Uterus (tissue), 4 donors: Measurements from ENCODE around the gene PYGB. TPM values are rescaled to one million over a fixed set of nuclear protein-coding genes. Genes with fewer than 3 reads are reported as not detected.
A peak's percentile ranks its signal among the peaks of the same experiment; 100 is the strongest.

Experiments
- DNase-seq, 2 donors: peaks; one replicate each; pipeline ENCODE4 v3.0.0-alpha.2; 2019 to 2020
- H3K27ac ChIP-seq, 2 donors: fragments of 200-600 bp; sonication (generic); 1 replicate in 1 of 2; 2 replicates in 1 of 2; pipeline ENCODE4 v1.5.1; 2016 to 2018
- H3K27me3 ChIP-seq, 2 donors: fragments of 200-600 bp; sonication (generic); one replicate each; pipeline ENCODE4 v1.5.1; 2018 to 2019; ENCODE audit warnings: control low read depth in 1 of 2
- H3K36me3 ChIP-seq, 2 donors: fragments of 200-600 bp; sonication (generic); one replicate each; pipeline ENCODE4 v1.5.1; 2019; ENCODE audit warnings: control low read depth in 1 of 2
- H3K4me1 ChIP-seq, 2 donors: fragments of 200-600 bp; sonication (generic); one replicate each; pipeline ENCODE4 v1.5.1; 2018 to 2019; ENCODE audit warnings: control low read depth in 1 of 2
- H3K4me3 ChIP-seq, 2 donors: fragments of 200-600 bp; sonication (generic); 1 replicate in 1 of 2; 2 replicates in 1 of 2; pipeline ENCODE4 v1.5.1; 2018 to 2019; ENCODE audit warnings: mild to moderate bottlenecking in 1 of 2
- H3K9me3 ChIP-seq, 2 donors: fragments of 200-600 bp; sonication (generic); one replicate each; pipeline ENCODE4 v1.5.1; 2019; ENCODE audit warnings: control low read depth in 1 of 2
- POLR2A ChIP-seq, 2 donors: fragments of 450-650 bp; IDR thresholded peaks; one replicate each; pipeline ENCODE4 v1.6.1; 2016; ENCODE audit warnings: antibody characterized with exemption in 2 of 2, mild to moderate bottlenecking in 1 of 2, moderate library complexity in 1 of 2
- intact Hi-C: fragments of 100-400 bp; cut with DNase I; formaldehyde crosslinking; loops from one replicate; pipeline ENCODE4 v1.15.1; 2023; ENCODE audit warnings: low total_unique reads
- total RNA-seq, 4 donors: library from RNA; depleted of rRNA in 3 of 4; stranded (reverse); fragments of >200 nt in 3 of 4; gene quantifications; one replicate each; pipeline versions ENCODE4 v1.1.0 to v1.2.4, GENCODE V29; 2014 to 2023
- TF ChIP-seq, protein P1 (sequence below), 4 experiments: fragments of 200-600 bp in 2 of 4; fragments of 450-650 bp in 2 of 4; sonication (generic) in 2 of 4; IDR thresholded peaks; one replicate each; pipeline ENCODE4 v1.5.1; 2016 to 2019; ENCODE audit warnings: antibody characterized with exemption in 4 of 4, mild to moderate bottlenecking in 2 of 4, moderate library complexity in 1 of 4
- donor health status: DM: yes; HTN: yes; CAD: no.

The PYGB gene
- total RNA-seq, 4 donors from 2014 or later, result 26.2 to 87.9 (median 49.8) TPM

DNA sequence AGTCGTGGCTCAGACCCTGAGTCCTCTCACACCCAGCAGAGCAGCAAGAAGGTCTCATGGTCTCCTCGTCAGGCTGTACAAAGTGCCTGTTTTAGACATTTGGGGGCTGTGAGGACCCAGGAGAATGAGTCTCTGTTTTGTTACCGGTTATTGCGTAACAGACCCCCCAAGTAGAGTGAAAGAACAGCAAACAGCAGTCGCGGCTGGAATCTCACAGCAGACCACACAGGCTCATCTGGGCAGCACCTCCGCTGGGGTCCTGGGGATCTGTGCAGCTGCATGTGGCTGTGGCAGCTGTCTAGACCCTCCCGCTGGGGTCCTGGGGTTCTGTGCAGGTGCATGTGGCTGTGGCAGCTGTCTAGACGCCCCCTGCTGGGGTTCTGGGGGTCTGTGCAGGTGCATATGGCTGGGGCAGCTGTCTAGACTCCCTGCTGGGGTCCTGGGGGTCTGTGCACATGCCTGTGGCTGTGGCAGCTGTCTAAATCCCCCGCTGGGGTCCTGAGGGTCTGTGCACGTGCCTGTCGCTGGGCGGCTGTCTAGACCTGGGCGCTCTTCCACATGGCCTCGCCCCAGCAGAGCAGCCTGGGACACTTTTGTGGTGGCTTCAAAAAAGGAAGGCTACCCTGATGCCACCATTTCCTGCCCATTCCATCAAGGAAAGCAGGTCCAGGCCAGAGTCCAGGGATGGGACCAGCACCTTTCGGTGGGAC, 27.7 kb upstream of the PYGB start:
- peak in 1 of 2 donors; percentile 13 for DNase-seq
- Histone ChIP-seq H3K27me3 (no peaks in the 10 kb centered on the region), H3K4me3 (no peak overlapping the region), H3K36me3 (no peaks in the 10 kb centered on the region), H3K27ac (no peak overlapping the region), H3K4me1 (no peaks in the 10 kb centered on the region), H3K9me3 (no peaks in the 10 kb centered on the region)
- intact Hi-C loops, result no loop called here
- no peak for TF ChIP-seq POLR2A (IDR thresholded peaks at IDR 0.05)
- TF ChIP-seq, protein P1, sequence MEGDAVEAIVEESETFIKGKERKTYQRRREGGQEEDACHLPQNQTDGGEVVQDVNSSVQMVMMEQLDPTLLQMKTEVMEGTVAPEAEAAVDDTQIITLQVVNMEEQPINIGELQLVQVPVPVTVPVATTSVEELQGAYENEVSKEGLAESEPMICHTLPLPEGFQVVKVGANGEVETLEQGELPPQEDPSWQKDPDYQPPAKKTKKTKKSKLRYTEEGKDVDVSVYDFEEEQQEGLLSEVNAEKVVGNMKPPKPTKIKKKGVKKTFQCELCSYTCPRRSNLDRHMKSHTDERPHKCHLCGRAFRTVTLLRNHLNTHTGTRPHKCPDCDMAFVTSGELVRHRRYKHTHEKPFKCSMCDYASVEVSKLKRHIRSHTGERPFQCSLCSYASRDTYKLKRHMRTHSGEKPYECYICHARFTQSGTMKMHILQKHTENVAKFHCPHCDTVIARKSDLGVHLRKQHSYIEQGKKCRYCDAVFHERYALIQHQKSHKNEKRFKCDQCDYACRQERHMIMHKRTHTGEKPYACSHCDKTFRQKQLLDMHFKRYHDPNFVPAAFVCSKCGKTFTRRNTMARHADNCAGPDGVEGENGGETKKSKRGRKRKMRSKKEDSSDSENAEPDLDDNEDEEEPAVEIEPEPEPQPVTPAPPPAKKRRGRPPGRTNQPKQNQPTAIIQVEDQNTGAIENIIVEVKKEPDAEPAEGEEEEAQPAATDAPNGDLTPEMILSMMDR (IDR thresholded peaks at IDR 0.05), result peak in 1 of 4 experiments; percentile 6

DNA sequence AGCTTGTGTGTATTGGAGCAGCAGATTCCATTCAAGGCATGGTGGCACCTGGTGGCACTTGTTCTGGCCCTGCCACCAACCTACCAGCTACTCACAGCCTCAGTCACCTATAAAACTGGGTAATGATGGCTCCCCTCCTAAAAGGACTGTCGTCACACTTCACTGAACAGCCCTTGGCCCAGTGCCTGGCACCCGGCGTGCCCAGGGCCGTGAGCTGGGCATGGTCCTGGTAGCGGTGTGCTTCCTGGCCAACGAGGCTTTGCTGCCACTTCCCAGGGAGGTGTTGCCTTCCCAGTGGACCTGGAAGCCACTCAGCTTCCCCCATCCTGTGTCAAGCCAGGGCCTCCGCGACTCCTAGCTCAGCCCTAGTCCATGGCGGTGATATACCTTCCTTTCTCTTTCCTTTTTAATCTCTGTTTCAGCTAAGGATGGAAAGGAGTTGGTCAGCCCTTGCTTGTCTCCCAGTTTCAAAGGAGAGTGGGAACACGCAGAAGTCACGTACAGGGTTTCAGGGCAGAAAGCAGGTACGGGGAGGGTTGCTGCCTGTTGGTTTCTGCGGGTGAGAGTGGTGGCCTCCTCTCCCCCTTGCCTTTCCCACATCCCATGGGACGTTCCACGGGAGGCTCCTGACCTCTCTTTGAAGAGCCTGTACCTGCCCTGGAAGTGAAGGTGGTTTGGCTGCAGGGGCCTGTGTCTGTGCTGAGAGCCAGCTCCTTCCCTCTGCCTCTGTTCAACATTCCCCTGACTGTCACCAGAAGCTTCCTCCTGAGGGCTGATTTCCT, 26.9 kb upstream of the PYGB start:
- Histone ChIP-seq H3K27ac (no peak overlapping the region), H3K4me3 (no peak overlapping the region), H3K27me3 (no peaks in the 10 kb centered on the region), H3K36me3 (no peaks in the 10 kb centered on the region), H3K4me1 (no peaks in the 10 kb centered on the region), H3K9me3 (no peaks in the 10 kb centered on the region)
- TF ChIP-seq POLR2A (IDR thresholded peaks at IDR 0.05), result no peak
- TF ChIP-seq, protein P1 (IDR thresholded peaks at IDR 0.05), result no peak
- intact Hi-C loops, result no loop called here
- peak in 1 of 2 donors; percentile 8 for DNase-seq

DNA sequence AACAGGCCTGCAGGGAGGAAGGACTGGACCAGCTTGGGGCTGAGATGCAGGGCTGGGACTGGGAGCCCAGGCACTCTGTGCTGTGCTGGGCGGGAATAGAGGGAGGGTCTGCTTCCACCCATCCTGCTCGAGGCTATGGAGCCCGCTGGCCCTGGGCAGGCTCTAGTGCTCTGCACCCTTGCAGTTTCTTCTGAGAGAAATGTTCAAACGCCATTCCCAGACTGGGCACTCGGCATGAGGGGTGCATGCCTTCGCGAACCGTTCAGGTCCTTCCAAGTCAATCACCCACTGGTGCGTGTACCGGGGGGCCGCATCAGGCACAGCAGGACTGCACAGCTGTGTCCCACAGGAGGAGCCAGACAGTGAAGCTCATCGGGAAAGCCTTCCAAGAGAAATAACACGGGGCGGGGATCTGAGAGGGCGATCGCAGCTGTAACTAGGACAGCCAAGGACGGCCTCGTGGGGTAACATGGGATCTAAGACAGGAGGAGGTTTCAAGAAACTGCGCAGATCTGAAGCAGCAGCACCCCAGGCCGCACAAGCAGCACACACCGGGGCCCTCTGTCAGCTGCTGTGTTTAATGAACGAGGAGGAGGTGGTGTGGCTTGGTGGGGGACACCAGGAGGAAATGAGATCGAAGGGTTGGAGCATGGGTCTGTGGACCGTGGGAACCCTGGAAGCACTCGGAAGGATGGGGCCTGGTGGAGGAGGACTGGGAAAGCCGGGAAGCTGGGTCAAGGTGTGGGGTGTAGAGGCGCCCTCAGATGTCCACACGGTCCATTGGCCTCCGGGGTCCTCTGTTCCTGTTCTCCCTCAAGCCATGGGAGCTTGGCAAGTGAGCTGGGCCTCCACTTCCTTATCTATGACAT, 26.1 kb upstream of the PYGB start:
- TF ChIP-seq, protein P1 (IDR thresholded peaks at IDR 0.05), result no peak
- no peak for TF ChIP-seq POLR2A (IDR thresholded peaks at IDR 0.05)
- intact Hi-C loops, result no loop called here
- peaks cover 0 to 3% of the 10 kb centered on the region in 2 donors for H3K4me1 ChIP-seq
- H3K27ac ChIP-seq, result no peak overlapping the region
- no peak overlapping the region for H3K4me3 ChIP-seq
- H3K36me3 ChIP-seq, result no peaks in the 10 kb centered on the region
- peak; percentile 22 to 49 for DNase-seq
- no peaks in the 10 kb centered on the region for H3K27me3 ChIP-seq
- H3K9me3 ChIP-seq, result no peaks in the 10 kb centered on the region

DNA sequence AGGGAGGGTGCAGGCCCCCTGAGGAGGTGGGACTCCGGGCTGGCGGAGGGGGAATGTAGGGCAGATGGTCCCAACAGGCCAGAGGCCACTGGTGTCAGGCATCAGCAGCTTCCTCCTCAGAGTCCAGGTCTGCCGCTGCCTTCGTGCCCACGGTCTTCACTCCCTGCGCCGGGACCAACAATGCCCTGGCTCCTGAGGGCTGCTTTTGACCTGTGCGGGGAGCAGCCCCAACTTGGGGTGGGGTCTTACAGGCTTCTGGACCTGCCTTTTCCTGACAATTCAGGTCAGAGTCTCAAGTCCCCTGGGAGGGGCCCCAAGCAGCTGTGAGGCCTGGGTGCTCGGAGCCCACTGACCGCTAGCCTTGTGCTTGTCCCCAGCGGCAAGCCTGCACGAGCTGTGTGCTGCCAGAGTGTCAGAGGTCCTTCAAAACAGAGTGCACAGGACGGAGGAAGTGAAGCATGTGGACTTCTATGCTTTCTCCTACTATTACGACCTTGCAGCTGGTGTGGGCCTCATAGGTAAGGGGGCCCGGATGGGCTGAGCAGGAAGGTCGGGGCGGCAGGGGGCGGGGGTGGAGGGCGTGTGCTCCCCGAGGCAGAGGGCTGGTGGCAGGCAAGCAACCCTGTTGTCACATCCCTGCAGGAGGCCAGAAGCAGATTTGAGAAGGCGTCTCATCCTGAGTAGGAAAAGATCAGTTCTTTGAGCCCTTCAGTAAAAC, 25.3 kb upstream of the PYGB start:
- H3K4me3 ChIP-seq, result no peak overlapping the region
- H3K36me3 ChIP-seq, result no peaks in the 10 kb centered on the region
- TF ChIP-seq, protein P1 (IDR thresholded peaks at IDR 0.05), result no peak
- TF ChIP-seq POLR2A (IDR thresholded peaks at IDR 0.05), result no peak
- no peaks in the 10 kb centered on the region for H3K27me3 ChIP-seq
- peak in 1 of 2 donors; percentile 10 for DNase-seq
- peaks cover 0 to 7% of the 10 kb centered on the region in 2 donors for H3K4me1 ChIP-seq
- no peak overlapping the region for H3K27ac ChIP-seq
- H3K9me3 ChIP-seq, result no peaks in the 10 kb centered on the region
- intact Hi-C loops, result no loop called here
